GM12874 (cell line): Measurements from ENCODE around the gene NLRP10.

Source experiments
- CTCF ChIP-seq: IDR thresholded peaks from 2 replicates; pipeline ENCODE4 v1.5.1; 2011; ENCODE audit warnings: low read depth, mild to moderate bottlenecking, control low read depth, low read length, moderate library complexity; ENCODE audit not compliant: insufficient read depth

The NLRP10 gene

DNA sequence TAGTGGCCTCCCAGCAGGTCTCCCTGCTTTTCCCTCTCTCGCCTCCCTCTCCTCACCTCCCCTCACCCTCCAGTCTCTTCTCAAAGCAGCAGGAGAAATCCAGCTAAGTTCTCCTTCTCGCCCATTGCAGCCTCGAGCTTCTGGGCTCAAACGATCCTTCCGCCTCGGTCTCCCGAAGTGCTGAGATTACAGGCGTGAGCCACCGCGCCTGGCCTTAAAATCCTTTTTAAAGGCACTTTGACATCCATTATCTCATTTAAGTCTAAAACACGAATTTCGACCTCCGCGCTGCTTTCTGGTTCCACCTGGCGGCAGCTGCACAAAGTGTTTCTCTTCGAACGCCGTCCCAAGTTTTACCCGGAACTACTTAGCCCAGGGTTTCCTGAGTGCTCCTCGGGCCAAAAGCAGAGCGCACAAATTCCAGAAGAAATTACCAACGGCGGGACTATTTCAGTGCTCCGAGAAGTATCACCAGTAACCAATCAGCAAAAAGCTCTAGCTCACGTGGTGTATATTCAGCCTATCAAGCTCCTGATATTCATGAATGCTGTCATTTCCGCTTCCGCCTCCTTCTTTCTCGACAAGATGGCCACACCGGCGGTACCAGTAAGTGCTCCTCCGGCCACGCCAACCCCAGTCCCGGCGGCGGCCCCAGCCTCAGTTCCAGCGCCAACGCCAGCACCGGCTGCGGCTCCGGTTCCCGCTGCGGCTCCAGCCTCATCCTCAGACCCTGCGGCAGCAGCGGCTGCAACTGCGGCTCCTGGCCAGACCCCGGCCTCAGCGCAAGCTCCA lies 21.7 kb upstream of the NLRP10 start, which contains the start of gene EIF3F:
EIF3F (plus strand) TSS at position 570 of the 792 bp plus-strand sequence; CDS start at position 586, 16 bp downstream.
- TF ChIP-seq CTCF: peak; percentile 73

- TF ChIP-seq CTCF: no peak
These were observed 18.8 kb upstream of the NLRP10 start for GRCh38 chr11:7983832-7984590.

GRCh38 chr11:7982582-7983119 lies 17.4 kb upstream of the NLRP10 start:
- TF ChIP-seq CTCF: no peak

DNA sequence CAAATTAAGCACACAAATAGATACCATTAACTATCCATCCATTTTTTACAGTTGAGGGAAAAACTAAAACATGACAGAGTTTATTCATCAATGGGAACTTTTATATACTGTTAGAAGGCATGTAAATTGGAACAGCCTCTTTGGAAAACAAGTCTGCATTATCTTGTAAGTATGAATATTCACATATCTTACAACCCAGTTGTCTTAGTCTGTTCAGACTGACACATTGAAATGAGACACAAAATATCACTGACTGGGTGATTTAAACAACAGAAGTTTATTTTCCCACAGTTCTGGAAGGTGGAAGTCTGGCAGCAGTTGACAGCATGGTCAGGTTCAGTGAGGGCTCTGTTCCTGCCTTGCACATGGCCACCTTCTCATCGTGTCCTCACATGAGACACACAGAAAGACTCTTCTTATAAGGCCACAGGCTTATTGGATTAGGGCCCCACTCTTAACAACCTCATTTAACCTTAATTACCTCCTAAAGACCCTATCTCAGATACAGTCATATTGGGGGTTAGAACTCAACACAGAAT lies 16.4 kb upstream of the NLRP10 start:
- TF ChIP-seq CTCF: no peak

DNA sequence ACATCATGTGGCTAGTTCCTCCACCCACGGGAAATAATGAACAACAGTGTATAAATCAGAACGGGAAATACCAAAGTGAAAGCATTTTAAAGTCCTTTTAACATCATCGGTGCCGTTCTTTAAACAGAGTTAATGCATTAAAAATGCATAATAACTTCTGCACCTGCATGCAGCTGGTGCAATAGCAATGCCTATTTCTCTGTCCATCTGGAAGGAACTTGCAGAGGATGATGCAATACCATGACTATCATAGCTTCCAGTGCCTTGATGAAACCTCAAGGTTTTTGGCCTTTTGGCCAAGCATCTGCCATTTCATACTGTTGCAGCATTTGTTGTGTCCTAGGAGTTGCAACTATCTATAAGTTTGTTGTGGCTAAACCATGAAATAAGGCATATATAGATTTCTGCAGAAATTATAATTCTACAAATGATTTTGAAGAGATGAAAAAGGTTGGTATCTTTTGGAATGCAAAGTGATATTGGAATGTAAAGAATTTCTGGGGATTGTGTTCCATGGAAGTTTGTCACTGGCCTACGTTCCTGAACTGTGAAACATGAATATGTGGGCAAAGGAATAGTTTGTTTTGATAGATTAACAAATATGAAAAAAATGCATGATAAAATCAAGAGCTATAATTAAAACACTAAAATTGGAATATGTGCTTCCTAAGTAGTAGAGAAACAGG lies 12.1 kb upstream of the NLRP10 start:
- no peak for TF ChIP-seq CTCF

DNA sequence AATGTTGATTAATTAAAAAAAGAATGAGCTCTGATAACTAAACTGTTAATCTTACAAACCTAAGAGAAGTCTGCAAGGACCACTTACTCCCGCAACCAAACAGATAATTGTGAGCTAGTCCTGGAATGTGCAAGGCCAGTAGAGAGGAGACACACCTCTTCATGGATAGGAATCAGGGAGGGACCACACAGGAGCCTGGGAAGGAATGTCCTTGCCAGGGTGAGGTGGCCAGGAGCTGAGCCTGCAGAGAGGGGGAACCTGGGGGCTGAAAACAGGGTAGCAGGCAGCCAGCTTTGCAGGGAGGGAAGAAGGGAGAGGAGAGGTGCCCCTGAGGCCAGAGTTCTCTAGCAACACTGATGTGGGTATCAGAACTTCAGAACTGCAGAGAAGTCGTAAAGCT lies 9.4 kb upstream of the NLRP10 start:
- TF ChIP-seq CTCF: no peak
